C4-2B (cell line): ENCODE results near the gene SLC27A1.

Experiments used
- ZFX ChIP-seq: fragments of 450-650 bp; IDR thresholded peaks from 2 replicates; pipeline ENCODE4 v1.6.1; 2017
- TF ChIP-seq, protein P1 (sequence below): fragments of 450-650 bp; conservative IDR thresholded peaks from 2 replicates; pipeline ENCODE4 v1.5.1; 2017; ENCODE audit warnings: mild to moderate bottlenecking

DNA sequence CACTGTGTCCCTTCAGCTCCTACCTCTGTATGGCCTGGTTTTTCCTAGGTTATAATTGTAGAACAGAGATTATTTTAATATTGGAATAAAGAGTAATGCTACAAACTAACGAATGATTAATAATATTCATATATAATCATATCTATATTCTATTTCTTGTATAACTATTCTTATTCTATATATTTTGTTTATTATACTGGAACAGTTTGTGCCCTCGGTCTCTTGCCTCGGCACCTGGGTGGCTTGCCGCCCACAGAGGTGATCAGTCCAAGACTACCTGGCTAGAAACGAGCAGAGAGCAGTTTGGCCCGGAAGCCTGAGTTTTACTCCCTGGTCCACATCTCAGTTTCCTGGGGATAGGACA is 3.9 kb upstream of the SLC27A1 start:
- TF ChIP-seq, protein P1, sequence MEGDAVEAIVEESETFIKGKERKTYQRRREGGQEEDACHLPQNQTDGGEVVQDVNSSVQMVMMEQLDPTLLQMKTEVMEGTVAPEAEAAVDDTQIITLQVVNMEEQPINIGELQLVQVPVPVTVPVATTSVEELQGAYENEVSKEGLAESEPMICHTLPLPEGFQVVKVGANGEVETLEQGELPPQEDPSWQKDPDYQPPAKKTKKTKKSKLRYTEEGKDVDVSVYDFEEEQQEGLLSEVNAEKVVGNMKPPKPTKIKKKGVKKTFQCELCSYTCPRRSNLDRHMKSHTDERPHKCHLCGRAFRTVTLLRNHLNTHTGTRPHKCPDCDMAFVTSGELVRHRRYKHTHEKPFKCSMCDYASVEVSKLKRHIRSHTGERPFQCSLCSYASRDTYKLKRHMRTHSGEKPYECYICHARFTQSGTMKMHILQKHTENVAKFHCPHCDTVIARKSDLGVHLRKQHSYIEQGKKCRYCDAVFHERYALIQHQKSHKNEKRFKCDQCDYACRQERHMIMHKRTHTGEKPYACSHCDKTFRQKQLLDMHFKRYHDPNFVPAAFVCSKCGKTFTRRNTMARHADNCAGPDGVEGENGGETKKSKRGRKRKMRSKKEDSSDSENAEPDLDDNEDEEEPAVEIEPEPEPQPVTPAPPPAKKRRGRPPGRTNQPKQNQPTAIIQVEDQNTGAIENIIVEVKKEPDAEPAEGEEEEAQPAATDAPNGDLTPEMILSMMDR = no peak; the same call in 1 of the 2 replicates
- TF ChIP-seq ZFX = no peak
